Stimulated activated CD4-positive, alpha-beta T cell treated with anti-CD3 and anti-CD28 coated beads, TNF-alpha, amount 100 ng/mL, for 48 hours (primary cell): ENCODE results near the gene DNAJB1.
"Not testable (repeated sequence)": the region's sequence is repeated elsewhere in the genome, so short reads cannot be mapped to it uniquely, and the experiment has no call there.

ENCODE experiments used
- DNase-seq, 3 donors: peaks; one replicate each; pipeline ENCODE4 v3.0.0-alpha.2; 2020; ENCODE audit warnings: low read depth in 3 of 3

Gene DNAJB1

GRCh38 chr19:14517840-14518505 is at the start of gene DNAJB1:
Gene DNAJB1 (minus strand): TSS chr19:14518397. CDS start chr19:14518349, 48 bp downstream.
- DNase-seq, result peak in 1 of 3 donors; percentile 58

- DNase-seq, result no peak
Measured at GRCh38 chr19:14567079-14567478, 48.9 kb upstream of the DNAJB1 start.

GRCh38 chr19:14566712-14567077 is 48.5 kb upstream of the DNAJB1 start:
- DNase-seq, result no peak

- no peak for DNase-seq
Measured at GRCh38 chr19:14565765-14566711, 47.8 kb upstream of the DNAJB1 start.

- no peak for DNase-seq
Measured at GRCh38 chr19:14565298-14565679, 47.1 kb upstream of the DNAJB1 start.

- DNase-seq, result not testable (repeated sequence)
Measured at GRCh38 chr19:14564652-14565297, 46.6 kb upstream of the DNAJB1 start.

- DNase-seq, result peak in 2 of 3 donors; percentile 68 to 72
Measured at GRCh38 chr19:14563989-14564651, 45.9 kb upstream of the DNAJB1 start.

- DNase-seq, result no peak
Measured at GRCh38 chr19:14563590-14563926, 45.4 kb upstream of the DNAJB1 start.

GRCh38 chr19:14562660-14563589 is 44.7 kb upstream of the DNAJB1 start:
- no peak for DNase-seq

GRCh38 chr19:14561847-14562351 is 43.7 kb upstream of the DNAJB1 start:
- DNase-seq, result no peak

- DNase-seq, result no peak
Measured at GRCh38 chr19:14561249-14561648, 43.1 kb upstream of the DNAJB1 start.

GRCh38 chr19:14560776-14561108 is 42.5 kb upstream of the DNAJB1 start:
- DNase-seq, result no peak

GRCh38 chr19:14559916-14560775 is 41.9 kb upstream of the DNAJB1 start:
- DNase-seq, result no peak

GRCh38 chr19:14558370-14559066 is 40.3 kb upstream of the DNAJB1 start:
- DNase-seq, result no peak

GRCh38 chr19:14556662-14557188 is 38.5 kb upstream of the DNAJB1 start:
- peak; percentile 58 to 81 (median 61) for DNase-seq

- DNase-seq, result no peak
Measured at GRCh38 chr19:14555918-14556661, 37.9 kb upstream of the DNAJB1 start.

- DNase-seq, result no peak
Measured at GRCh38 chr19:14554382-14554812, 36.2 kb upstream of the DNAJB1 start.

GRCh38 chr19:14553939-14554243 is 35.7 kb upstream of the DNAJB1 start:
- DNase-seq, result no peak
